Small intestine (tissue), 7 donors: ENCODE data around the gene LIN37. TPM values are rescaled to one million over a fixed set of nuclear protein-coding genes. Genes with fewer than 3 reads are reported as not detected.

Experiments
- DNase-seq, 2 donors: peaks; one replicate each; pipeline versions ENCODE4 v3.0.0 to v3.0.0-alpha.2; 2013
- FAIRE-seq: peaks from 2 replicates; lab custom pipeline; 2012; peaks lifted over from hg19 to GRCh38; lab: Jason Lieb, UNC
- H3K27ac ChIP-seq, 3 donors: one replicate each; pipeline ENCODE4 v1.5.1; 2013; ENCODE audit warnings: low read length in 2 of 3, mild to moderate bottlenecking in 2 of 3, control low read depth in 1 of 3, inconsistent platforms in 1 of 3, low read depth in 1 of 3, moderate library complexity in 1 of 3
- H3K27me3 ChIP-seq, 3 donors: one replicate each; pipeline ENCODE4 v1.6.1; 2013; ENCODE audit warnings: low read length in 3 of 3, inconsistent platforms in 1 of 3; ENCODE audit not compliant: control insufficient read depth in 3 of 3, insufficient read depth in 3 of 3
- H3K36me3 ChIP-seq, 3 donors: one replicate each; pipeline ENCODE4 v1.6.1; 2013; ENCODE audit warnings: low read length in 3 of 3, inconsistent platforms in 1 of 3, low read depth in 1 of 3, mild to moderate bottlenecking in 1 of 3, moderate library complexity in 1 of 3; ENCODE audit not compliant: control insufficient read depth in 3 of 3, insufficient read depth in 2 of 3
- H3K4me1 ChIP-seq, 3 donors: one replicate each; pipeline ENCODE4 v1.6.1; 2013; ENCODE audit warnings: low read length in 2 of 3, inconsistent platforms in 1 of 3, low read depth in 1 of 3, mild to moderate bottlenecking in 1 of 3, moderate library complexity in 1 of 3; ENCODE audit not compliant: control insufficient read depth in 3 of 3, insufficient read depth in 2 of 3
- H3K4me3 ChIP-seq, 3 donors: one replicate each; pipeline ENCODE4 v1.5.1; 2013; ENCODE audit warnings: low read length in 3 of 3, control low read depth in 1 of 3, inconsistent platforms in 1 of 3, low read depth in 1 of 3, mild to moderate bottlenecking in 1 of 3, moderate library complexity in 1 of 3
- H3K9me3 ChIP-seq, 2 donors: one replicate each; pipeline ENCODE4 v1.6.1; 2013; ENCODE audit warnings: low read depth in 1 of 2, low read length in 1 of 2; ENCODE audit not compliant: control insufficient read depth in 2 of 2, insufficient read depth in 1 of 2
- WGBS, 3 donors: extraction: QIAGEN DNeasy Blood & Tissue Kit; methylation state at CpG; one replicate each; pipeline ENCODE4 v1.1.7; 2013; 5-methylcytosine and 5-hydroxymethylcytosine counted together
- polyA plus RNA-seq, 4 donors: library from polyadenylated mRNA; stranded (reverse) in 3 of 4; unstranded in 1 of 4; fragments of 200-250 nt in 3 of 4; fragments of 120-200 nt in 1 of 4; gene quantifications; one replicate each; pipeline versions ENCODE4 v1.2.1 to v1.2.3, GENCODE V29; 2013
- donor health status: healthy with polysubstance abuse.
- donor health status: control.
- donor health status: control.
- donor health status: Bipolar disorder and iron deficiency.
- donor health status: healthy.

Gene LIN37
- polyA plus RNA-seq, 4 donors = 9.6 to 58.6 (median 26.7) TPM

- peaks cover 0 to 4% of the 10 kb centered on the region in 2 donors for H3K9me3 ChIP-seq
- H3K27ac ChIP-seq = peak within 1 kb of the TSS in 2 of 3 donors; percentile 68 to 88
- H3K27me3 ChIP-seq = no peaks in the 10 kb centered on the region
- H3K36me3 ChIP-seq = peaks cover 0 to 50% (median 5%) of the 10 kb centered on the region in 3 donors
- DNase-seq (peak in 1 of 2 donors; percentile 31), FAIRE-seq (no peak)
- WGBS, 3 donors = 62 to 88% (median 71%) methylated on average over 9 of the region's 9 CpGs
- peaks cover 0 to 20% (median 3%) of the 10 kb centered on the region in 3 donors for H3K4me1 ChIP-seq
- H3K4me3 ChIP-seq = peak within 1 kb of the TSS in 1 of 3 donors; percentile 16
These were observed 6.2 kb upstream of the LIN37 start, which contains the start of gene IGFLR1 for GRCh38 chr19:35742121-35742724. Gene IGFLR1 (minus strand): TSS chr19:35742452. CDS start chr19:35741180, 1,272 bp downstream.

- 89 to 97% (median 90%) methylated on average over 18 to 19 of the region's 19 CpGs for WGBS, 3 donors
- Histone ChIP-seq H3K9me3 (peaks cover 0 to 4% of the 10 kb centered on the region in 2 donors), H3K27me3 (no peaks in the 10 kb centered on the region), H3K36me3 (peaks cover 0 to 34% (median 0%) of the 10 kb centered on the region in 3 donors), H3K4me3 (peak overlapping the region in 1 of 3 donors; percentile 77), H3K27ac (peak overlapping the region in 1 of 3 donors; percentile 100), H3K4me1 (peaks cover 0 to 24% (median 3%) of the 10 kb centered on the region in 3 donors)
- FAIRE-seq (no peak), DNase-seq (no peak)
These were observed 4.5 kb upstream of the LIN37 start for GRCh38 chr19:35743640-35744429.

- H3K9me3 ChIP-seq = peaks cover 0 to 4% of the 10 kb centered on the region in 2 donors
- WGBS, 3 donors = 7 to 11% (median 7%) methylated on average over 37 to 41 of the region's 41 CpGs
- peak overlapping the region; percentile 77 to 99 (median 89) for H3K4me3 ChIP-seq
- H3K36me3 ChIP-seq = peaks cover 0 to 28% (median 0%) of the 10 kb centered on the region in 3 donors
- no peaks in the 10 kb centered on the region for H3K27me3 ChIP-seq
- peak overlapping the region; percentile 92 to 100 (median 100) for H3K27ac ChIP-seq
- FAIRE-seq = no peak
- peak; percentile 96 to 98 for DNase-seq
- H3K4me1 ChIP-seq = peaks cover 3 to 28% (median 4%) of the 10 kb centered on the region in 3 donors
These were observed 3.7 kb upstream of the LIN37 start for GRCh38 chr19:35744430-35745327.

- peaks cover 3 to 25% (median 4%) of the 10 kb centered on the region in 3 donors for H3K4me1 ChIP-seq
- no peak for FAIRE-seq
- WGBS, 3 donors = 0 to 1% (median 0%) methylated on average over 40 of the region's 40 CpGs
These were observed 2.9 kb upstream of the LIN37 start, which contains the start of the genes PSENEN and U2AF1L4 for GRCh38 chr19:35745328-35746086. Gene PSENEN (plus strand): TSS chr19:35745651. CDS start chr19:35745931, 280 bp downstream. Gene U2AF1L4 (minus strand): TSS chr19:35745418. CDS start chr19:35745391, 27 bp downstream.

GRCh38 chr19:35746087-35746462, 2.3 kb upstream of the LIN37 start:
- FAIRE-seq (no peak), DNase-seq (no peak)
- H3K27me3 ChIP-seq = no peaks in the 10 kb centered on the region
- peaks cover 0 to 31% (median 0%) of the 10 kb centered on the region in 3 donors for H3K36me3 ChIP-seq
- H3K4me3 ChIP-seq = peak overlapping the region; percentile 72 to 99 (median 77)
- peaks cover 3 to 23% (median 4%) of the 10 kb centered on the region in 3 donors for H3K4me1 ChIP-seq
- H3K9me3 ChIP-seq = peaks cover 0 to 4% of the 10 kb centered on the region in 2 donors
- 3 to 14% (median 7%) methylated on average over 4 of the region's 4 CpGs for WGBS, 3 donors
- H3K27ac ChIP-seq = peak overlapping the region; percentile 41 to 100 (median 66)

More at GRCh38 chr19:35745328-35746086, 2.9 kb upstream of the LIN37 start, which contains the start of the genes PSENEN and U2AF1L4:
- H3K36me3 ChIP-seq = peaks cover 0 to 28% (median 0%) of the 10 kb centered on the region in 3 donors
- H3K4me3 ChIP-seq = peak within 1 kb of the TSS; percentile 77 to 99 (median 89)
- peaks cover 0 to 4% of the 10 kb centered on the region in 2 donors for H3K9me3 ChIP-seq
- peak; percentile 100 for DNase-seq
- H3K27me3 ChIP-seq = no peaks in the 10 kb centered on the region
- peak within 1 kb of the TSS; percentile 92 to 100 (median 100) for H3K27ac ChIP-seq

- Histone ChIP-seq H3K27ac (no peak overlapping the region), H3K36me3 (peaks cover 0 to 35% (median 0%) of the 10 kb centered on the region in 3 donors), H3K9me3 (peaks cover 0 to 4% of the 10 kb centered on the region in 2 donors), H3K4me3 (peak overlapping the region in 2 of 3 donors; percentile 77 to 99), H3K27me3 (no peaks in the 10 kb centered on the region), H3K4me1 (peaks cover 3 to 23% (median 4%) of the 10 kb centered on the region in 3 donors)
- FAIRE-seq = no peak
- DNase-seq = no peak
- 87 to 93% (median 88%) methylated on average over 4 to 5 of the region's 5 CpGs for WGBS, 3 donors
These were observed 1.8 kb upstream of the LIN37 start for GRCh38 chr19:35746531-35746930.

GRCh38 chr19:35750167-35750566, 1.8 kb downstream of the LIN37 start:
- no peak for DNase-seq
- H3K36me3 ChIP-seq = peaks cover 0 to 45% (median 10%) of the 10 kb centered on the region in 3 donors
- H3K27ac ChIP-seq = no peak overlapping the region
- H3K27me3 ChIP-seq = peaks cover 0 to 5% (median 0%) of the 10 kb centered on the region in 3 donors
- H3K4me3 ChIP-seq = no peak overlapping the region
- no peak for FAIRE-seq
- 91 to 98% (median 97%) methylated on average over 2 to 5 of the region's 5 CpGs for WGBS, 3 donors
- no peaks in the 10 kb centered on the region for H3K9me3 ChIP-seq
- peaks cover 3 to 20% (median 4%) of the 10 kb centered on the region in 3 donors for H3K4me1 ChIP-seq
